Activated T-cell treated with anti-CD3 and anti-CD28 coated beads for 24 hours (primary cell): ENCODE results near the gene CCDC102A.

Source experiments
- DNase-seq: peaks from one replicate; pipeline ENCODE4 v3.0.0-alpha.2; 2020; ENCODE audit warnings: low read depth

CCDC102A gene

DNA sequence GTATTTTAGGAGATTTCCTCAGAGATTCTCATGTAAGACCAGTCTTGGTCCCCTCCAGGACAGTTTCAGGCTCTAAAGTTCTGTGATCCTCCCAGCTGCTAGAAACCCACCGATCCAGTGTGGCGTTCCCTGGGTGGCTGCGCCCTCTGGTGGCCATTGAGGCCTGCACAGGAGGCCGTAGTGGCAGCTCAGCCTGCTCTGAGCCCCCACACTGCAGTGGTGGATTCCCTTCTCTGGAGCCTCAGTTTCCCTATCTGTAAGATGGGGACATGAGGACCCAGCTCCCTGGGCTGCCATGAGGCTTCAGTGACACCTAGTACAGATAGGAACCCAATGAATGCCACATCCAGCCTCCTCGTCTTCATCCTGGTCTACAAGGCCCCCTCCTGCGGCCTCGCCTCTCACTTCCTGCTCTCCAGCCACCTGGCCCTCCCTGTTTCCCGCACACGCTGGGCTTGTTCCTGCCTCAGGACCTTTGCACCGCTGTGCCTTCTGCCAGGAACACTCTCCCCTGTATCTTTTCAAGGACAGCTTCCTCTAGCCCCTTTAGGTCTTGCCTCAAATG, 16.5 kb downstream of the CCDC102A start:
- DNase-seq: peak; percentile 67

- DNase-seq: no peak
Observed at GRCh38 chr16:57518922-57519321, 17.4 kb downstream of the CCDC102A start.

- no peak for DNase-seq
Observed at GRCh38 chr16:57518520-57518919, 17.9 kb downstream of the CCDC102A start.

DNA sequence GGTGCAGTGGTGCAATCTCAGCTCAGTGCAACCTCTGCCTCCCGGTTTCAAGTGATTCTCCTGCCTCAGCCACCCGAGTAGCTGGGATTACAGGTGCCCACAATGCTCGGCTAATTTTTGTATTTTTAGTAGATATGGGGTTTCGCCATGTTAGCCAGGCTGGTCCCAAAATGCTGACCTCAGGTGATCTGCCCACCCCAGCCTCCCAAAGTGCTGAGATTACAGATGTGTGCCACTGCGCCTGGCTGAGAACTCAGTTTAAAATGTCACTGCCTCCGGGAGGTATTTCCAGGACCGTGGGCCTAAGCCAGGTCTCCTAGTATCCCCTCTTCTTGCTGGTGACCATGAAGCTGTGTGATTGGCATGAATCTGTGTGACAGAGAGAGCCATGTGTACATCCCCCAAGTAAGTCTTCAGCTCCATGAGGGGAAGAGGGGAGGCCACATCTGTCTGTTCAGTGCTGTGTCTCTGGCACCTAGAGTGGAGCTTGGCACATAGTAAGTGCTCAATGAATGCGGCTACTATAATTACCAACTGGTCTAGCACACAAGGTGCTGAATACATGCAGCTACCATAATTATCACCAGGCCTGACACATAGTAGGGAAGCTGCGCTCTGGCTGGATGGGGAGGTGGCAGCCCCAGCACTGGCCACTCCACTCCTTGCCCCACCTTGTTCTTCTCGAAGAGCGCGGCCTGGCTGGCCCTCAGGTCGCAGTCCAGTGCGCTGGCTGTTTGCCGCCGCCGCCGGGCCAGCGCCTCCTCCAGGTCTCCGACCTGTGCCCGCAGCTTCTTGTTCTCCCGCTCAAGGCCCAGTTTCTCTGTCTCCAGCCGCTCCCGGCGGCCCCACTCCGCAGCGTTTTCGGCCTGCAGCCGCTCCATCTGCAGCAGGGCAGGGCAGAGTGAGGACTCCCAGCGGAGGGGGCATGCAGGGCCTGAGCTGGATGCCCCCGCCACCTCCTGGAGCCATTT, 18.7 kb downstream of the CCDC102A start:
- DNase-seq: no peak

- no peak for DNase-seq
Observed at GRCh38 chr16:57516773-57517172, 19.6 kb downstream of the CCDC102A start.

- no peak for DNase-seq
Observed at GRCh38 chr16:57516176-57516725, 20.1 kb downstream of the CCDC102A start.

GRCh38 chr16:57514791-57515600, 21.4 kb downstream of the CCDC102A start:
- no peak for DNase-seq

DNA sequence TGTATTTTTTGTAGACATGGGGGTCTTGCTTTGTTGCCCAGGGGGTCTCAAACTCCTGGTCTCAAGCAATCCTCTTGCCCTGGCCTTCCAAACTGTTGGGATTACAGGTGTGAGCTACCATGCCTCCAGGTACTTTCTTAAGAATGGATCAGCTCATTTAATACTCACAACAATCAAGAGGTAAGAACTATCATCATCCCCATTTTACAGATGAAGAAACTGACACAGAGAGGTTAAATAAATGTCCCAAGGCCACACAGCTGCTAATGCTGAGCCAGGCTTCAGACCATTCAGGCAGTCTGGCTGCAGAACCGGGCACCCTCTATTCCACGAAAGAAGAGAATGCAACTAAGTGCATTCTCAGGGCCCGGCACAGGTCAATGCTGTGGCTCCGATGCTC, 22.0 kb downstream of the CCDC102A start:
- DNase-seq: no peak

GRCh38 chr16:57513371-57514102, 22.8 kb downstream of the CCDC102A start:
- DNase-seq: no peak

DNA sequence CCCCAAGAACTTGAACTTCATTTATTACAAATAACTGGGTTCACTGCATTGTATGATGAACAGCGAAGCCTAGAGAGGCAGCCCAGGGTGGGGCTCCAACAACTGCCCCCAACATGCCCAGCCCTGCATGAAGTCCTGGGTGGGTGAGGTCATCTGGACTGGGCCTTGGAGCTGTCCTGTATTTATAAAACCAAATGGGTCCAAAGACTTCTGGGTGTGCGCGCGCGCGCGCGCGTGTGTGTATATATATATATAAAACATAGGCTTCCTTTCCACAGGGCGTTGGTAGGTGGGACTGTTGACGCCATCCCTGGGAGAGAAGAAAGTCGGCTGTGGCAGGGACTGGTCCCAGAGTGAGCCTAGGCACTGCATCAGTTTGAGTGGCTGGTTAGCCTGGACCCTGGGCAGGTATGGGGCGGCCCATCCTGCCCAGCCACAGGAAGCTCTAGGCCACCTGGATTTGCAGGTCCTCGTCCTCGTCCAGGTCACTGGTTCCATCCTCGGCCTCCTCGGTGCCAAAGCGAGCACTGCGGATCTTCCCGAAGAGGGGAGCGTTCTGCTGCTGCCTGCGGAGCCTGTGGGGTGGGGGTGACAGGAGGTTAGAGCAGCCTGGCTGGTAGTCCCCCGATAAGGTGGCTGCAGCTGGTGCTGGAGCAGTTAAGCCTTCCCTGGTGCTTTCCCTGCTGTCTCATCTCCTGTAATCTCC, 23.9 kb downstream of the CCDC102A start:
- no peak for DNase-seq

GRCh38 chr16:57510016-57510871, 26.1 kb downstream of the CCDC102A start:
- no peak for DNase-seq

GRCh38 chr16:57509231-57509923, 27.0 kb downstream of the CCDC102A start:
- DNase-seq: no peak

GRCh38 chr16:57508035-57508425, 28.3 kb downstream of the CCDC102A start:
- DNase-seq: no peak

DNA sequence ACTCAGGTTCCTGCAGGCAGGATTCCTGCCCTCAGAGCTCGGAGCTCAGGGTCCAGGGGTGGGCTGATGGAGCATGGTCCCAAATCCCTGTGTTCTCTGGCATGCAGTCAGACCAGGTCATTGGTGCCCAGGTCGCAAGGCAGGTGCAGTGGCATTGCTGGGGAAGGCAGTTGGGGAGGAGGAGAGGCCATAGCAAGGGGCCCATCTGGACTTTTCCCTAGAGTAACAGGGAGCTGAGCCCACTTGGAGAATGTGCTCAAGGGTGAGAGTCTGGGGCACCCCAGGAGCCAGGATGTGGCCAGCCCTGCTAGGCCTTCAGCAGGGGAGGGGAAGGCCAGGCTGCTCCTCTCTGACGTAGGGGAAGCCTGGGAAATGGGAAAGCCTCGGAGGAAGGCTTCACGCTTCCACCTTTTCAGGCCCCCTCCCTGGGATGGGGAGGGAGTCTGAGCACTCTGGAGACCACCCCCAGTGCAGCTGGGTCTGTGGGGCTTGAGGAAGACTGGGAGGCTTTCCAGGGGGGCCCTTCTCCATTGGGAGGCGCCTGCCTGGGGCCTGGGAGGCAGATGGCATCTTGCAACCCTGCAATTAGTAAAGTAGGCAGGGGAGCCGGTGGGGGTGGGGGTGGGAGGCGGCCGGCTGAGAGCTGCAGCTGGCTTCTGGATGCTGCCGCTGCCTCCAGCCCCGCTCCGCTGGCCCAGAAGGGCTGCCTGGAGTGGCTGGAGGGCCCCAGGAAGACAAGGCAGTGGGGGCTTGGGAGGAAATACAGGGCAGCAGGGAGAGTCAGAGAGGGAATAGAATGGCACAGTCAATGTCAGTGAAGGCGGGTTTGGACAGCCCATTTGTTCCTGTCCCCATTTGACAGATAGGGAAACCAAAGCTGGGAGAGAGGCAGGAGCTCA, 29.0 kb downstream of the CCDC102A start:
- no peak for DNase-seq

DNA sequence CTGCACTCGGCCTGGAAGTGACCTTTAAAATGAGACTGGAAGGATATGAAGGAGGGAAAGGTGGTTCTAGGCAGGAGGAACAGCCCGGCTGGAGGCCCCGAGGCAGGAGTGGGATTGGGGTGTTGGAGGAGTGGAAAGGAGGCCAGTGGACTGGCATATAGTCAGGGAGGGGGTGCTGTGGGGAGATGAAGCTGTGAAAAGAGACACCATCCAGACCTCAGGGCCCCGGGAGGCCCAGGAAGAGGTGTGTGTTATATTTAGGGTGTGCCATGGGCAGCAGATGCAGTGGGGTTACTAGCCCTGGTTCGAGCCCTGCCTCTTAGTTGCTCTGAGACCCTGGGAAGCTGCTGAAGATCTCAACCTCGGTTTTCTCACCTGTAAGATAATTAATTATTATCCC, 31.2 kb downstream of the CCDC102A start:
- DNase-seq: no peak

- no peak for DNase-seq
Observed at GRCh38 chr16:57504491-57504890, 31.9 kb downstream of the CCDC102A start.

GRCh38 chr16:57504001-57504400, 32.4 kb downstream of the CCDC102A start:
- no peak for DNase-seq

DNA sequence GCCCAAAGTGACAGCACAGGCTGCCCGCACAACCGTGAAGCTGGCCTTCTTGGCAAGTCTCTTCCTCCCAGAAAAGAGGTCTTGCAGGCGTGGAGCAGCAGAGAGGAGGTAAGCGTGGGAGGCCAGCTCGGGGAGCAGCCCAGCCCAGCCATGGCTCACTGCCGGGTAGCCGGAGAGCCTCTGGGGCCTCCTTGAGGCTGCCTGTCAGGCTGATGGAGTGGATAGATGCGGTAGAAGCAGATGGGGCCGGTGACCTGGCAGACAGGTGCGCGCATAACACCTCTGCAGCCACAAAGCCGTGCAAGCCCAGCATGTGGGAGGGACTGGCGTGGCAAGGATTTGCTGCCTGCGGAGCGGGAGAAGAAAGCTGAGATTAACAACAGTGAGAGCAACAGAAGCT, 33.0 kb downstream of the CCDC102A start:
- no peak for DNase-seq
